Left ventricle myocardium inferior (tissue), 1 donor: Measurements from ENCODE around the gene KAT14. TPM values are rescaled to one million over a fixed set of nuclear protein-coding genes. Genes with fewer than 3 reads are reported as not detected.
A peak's percentile ranks its signal among the peaks of the same experiment; 100 is the strongest.
"Not testable (repeated sequence)": the region's sequence is repeated elsewhere in the genome, so short reads cannot be mapped to it uniquely, and the experiment has no call there.

Source experiments
- DNase-seq: peaks from one replicate; pipeline ENCODE4 v3.0.0-alpha.2; 2020
- H3K27ac ChIP-seq: fragments of 200-600 bp; replicated peaks from 2 replicates; pipeline ENCODE4 v1.8.0; 2021
- H3K27me3 ChIP-seq: fragments of 200-600 bp; 2 replicates; pipeline ENCODE4 v1.8.0; 2021; ENCODE audit warnings: low read depth
- H3K36me3 ChIP-seq: fragments of 200-600 bp; 2 replicates; pipeline ENCODE4 v1.8.0; 2021
- H3K4me1 ChIP-seq: fragments of 200-600 bp; 2 replicates; pipeline ENCODE4 v1.8.0; 2021
- H3K4me3 ChIP-seq: fragments of 200-600 bp; 2 replicates; pipeline ENCODE4 v1.8.0; 2021; ENCODE audit warnings: mild to moderate bottlenecking, moderate library complexity
- H3K9me3 ChIP-seq: fragments of 200-600 bp; replicated peaks from 2 replicates; pipeline ENCODE4 v1.8.0; 2021
- intact Hi-C: fragments of 100-400 bp; cut with micrococcal nuclease; formaldehyde crosslinking; loops from one replicate; pipeline ENCODE4 v1.11.0; 2022
- total RNA-seq: library from RNA; stranded (reverse); fragmentation: NEBNext Ultra II Directional; extraction: Animal tissue kit (Norgen Biotek cat#: 25700); gene quantifications from one replicate; pipeline ENCODE4 v1.2.1, GENCODE V29; 2021
- TF ChIP-seq, protein P1 (sequence below): fragments of 200-600 bp; IDR thresholded peaks from 2 replicates; pipeline ENCODE4 v1.8.0; 2021; ENCODE audit warnings: antibody characterized with exemption, mild to moderate bottlenecking, borderline replicate concordance
- donor health status: DM: no; HTN: yes; CAD: no; lungs with severe emphysema.

The KAT14 gene
- total RNA-seq, 1 donor from 2014 or later = 10.7 TPM

DNA sequence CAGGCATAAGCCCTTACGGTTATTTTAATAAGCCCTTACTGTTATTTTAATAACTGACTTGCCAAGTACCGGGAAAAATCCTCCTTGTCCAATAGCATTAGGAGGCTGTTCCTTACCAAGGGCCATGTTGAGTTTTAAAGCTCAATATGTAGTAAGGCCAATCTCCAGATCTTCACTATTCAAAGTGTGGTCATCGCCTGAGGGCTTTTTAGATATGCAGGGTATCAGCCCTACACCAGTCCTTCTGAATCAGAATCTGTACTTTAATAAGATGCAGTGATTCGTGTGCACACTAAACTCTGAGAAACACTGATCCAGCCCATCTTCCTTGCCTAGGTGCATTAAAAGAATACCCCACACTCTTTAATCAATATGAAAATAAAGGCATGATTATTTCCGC is 77.9 kb downstream of the KAT14 start:
- H3K27me3 ChIP-seq = no peaks in the 10 kb centered on the region
- no peaks in the 10 kb centered on the region for H3K4me1 ChIP-seq
- H3K36me3 ChIP-seq = no peaks in the 10 kb centered on the region
- no peak for DNase-seq
- no peak overlapping the region for H3K4me3 ChIP-seq
- no peaks in the 10 kb centered on the region for H3K9me3 ChIP-seq
- intact Hi-C loops = no loop called here
- H3K27ac ChIP-seq = no peak overlapping the region
- TF ChIP-seq, protein P1, sequence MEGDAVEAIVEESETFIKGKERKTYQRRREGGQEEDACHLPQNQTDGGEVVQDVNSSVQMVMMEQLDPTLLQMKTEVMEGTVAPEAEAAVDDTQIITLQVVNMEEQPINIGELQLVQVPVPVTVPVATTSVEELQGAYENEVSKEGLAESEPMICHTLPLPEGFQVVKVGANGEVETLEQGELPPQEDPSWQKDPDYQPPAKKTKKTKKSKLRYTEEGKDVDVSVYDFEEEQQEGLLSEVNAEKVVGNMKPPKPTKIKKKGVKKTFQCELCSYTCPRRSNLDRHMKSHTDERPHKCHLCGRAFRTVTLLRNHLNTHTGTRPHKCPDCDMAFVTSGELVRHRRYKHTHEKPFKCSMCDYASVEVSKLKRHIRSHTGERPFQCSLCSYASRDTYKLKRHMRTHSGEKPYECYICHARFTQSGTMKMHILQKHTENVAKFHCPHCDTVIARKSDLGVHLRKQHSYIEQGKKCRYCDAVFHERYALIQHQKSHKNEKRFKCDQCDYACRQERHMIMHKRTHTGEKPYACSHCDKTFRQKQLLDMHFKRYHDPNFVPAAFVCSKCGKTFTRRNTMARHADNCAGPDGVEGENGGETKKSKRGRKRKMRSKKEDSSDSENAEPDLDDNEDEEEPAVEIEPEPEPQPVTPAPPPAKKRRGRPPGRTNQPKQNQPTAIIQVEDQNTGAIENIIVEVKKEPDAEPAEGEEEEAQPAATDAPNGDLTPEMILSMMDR = no peak

DNA sequence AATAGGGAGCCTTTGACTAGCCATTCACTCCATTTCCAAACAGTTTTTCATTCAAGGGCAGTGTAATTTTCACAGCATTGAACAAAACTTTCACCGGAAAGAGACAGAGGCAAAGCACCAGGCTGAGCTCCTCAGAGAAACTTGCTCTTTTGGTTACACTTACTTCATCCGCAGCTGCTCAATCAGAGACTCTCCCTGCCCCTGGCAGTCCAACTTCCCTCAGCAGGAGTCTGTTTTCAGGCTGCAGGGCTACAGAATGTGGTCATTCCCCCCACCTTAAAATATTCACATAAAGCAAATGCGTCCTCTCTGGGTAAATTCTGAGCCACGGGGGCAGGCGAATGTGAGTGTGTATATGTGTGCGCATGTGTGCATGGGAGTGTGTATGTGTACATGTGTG is 80.6 kb downstream of the KAT14 start:
- Histone ChIP-seq H3K4me3 (no peak overlapping the region), H3K36me3 (no peaks in the 10 kb centered on the region), H3K9me3 (peaks cover 10% of the 10 kb centered on the region), H3K27me3 (no peaks in the 10 kb centered on the region), H3K27ac (no peak overlapping the region), H3K4me1 (no peaks in the 10 kb centered on the region)
- no peak for DNase-seq
- intact Hi-C loops = no loop called here
- TF ChIP-seq, protein P1 = no peak

DNA sequence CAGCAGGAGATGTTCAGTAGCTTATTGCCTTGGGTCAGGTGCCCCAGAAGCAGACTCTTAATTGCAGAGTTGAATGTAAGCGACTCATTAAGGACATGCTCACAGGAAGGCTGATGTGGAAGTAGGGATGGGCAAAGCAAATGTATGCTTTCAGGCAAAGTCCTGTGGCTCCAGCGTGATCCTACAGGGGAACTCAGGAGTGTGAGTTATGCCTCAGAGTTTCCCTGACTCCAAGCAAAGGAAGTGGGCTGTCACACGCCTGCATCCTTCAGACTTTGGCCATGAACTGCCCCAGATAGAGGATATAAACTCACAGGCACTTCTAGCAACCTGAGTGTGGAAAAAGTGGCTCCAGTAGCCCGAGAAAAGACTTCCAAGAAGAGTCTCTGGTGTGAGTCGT is 85.7 kb downstream of the KAT14 start:
- Histone ChIP-seq H3K4me1 (peaks cover 15% of the 10 kb centered on the region), H3K36me3 (no peaks in the 10 kb centered on the region), H3K9me3 (peaks cover 14% of the 10 kb centered on the region), H3K27ac (no peak overlapping the region), H3K4me3 (no peak overlapping the region), H3K27me3 (no peaks in the 10 kb centered on the region)
- intact Hi-C loops = no loop called here
- TF ChIP-seq, protein P1 = no peak
- no peak for DNase-seq

DNA sequence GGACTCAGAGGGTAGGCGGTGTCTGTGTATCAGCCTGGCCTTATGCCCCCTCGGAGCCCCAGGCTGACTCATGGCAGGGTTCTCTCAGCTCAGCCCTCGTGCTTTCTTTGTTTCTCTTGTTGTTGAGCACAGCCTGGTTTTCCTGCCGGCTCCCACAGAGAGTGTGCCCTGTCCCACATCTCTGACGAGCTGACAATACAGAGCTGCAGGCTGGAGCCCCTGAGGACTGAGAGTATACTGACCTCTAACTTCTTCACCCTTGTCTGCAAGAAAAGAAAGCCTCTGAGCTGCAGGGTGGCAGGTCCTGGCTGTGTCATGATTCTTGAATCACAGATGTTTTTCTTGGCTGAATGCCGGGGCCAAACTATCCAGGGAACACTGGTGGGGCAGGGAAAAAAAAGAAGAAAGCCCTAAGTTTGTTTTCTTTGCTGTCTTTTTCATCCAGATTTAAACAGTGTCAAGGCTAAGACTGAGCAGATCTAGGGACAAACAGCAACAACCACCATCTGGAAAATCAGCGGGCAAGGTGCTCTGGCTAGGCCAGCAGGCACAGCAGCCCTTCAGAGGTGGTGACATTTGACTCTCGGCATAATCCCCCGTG is 87.4 kb downstream of the KAT14 start:
- intact Hi-C loops = no loop called here
- H3K9me3 ChIP-seq = peaks cover 14% of the 10 kb centered on the region
- DNase-seq = peak; percentile 34
- H3K36me3 ChIP-seq = no peaks in the 10 kb centered on the region
- peaks cover 15% of the 10 kb centered on the region for H3K4me1 ChIP-seq
- H3K4me3 ChIP-seq = no peak overlapping the region
- H3K27me3 ChIP-seq = no peaks in the 10 kb centered on the region
- TF ChIP-seq, protein P1 = no peak
- no peak overlapping the region for H3K27ac ChIP-seq

DNA sequence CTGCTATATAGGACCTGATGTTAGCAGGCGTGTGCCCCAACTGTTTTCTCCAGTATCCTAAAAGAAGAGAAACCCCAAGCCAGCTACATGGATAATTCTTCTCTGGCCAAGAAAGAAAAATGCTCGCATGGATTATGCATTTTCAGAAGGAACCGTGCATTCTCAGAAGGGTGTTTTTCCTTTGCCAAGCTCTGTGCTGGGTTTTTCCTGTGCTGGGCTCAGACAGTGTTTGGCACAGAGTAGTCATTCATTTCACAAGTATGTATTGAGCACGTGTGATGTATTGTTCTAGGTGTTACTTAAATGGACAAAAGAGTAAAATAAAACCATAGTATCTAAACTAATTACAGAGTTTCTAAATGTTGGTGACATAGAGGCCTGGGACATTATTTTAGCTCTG is 88.0 kb downstream of the KAT14 start:
- H3K4me1 ChIP-seq = peaks cover 15% of the 10 kb centered on the region
- TF ChIP-seq, protein P1 = no peak
- H3K4me3 ChIP-seq = no peak overlapping the region
- intact Hi-C loops = no loop called here
- H3K36me3 ChIP-seq = no peaks in the 10 kb centered on the region
- H3K9me3 ChIP-seq = peaks cover 14% of the 10 kb centered on the region
- H3K27ac ChIP-seq = no peak overlapping the region
- no peak for DNase-seq
- no peaks in the 10 kb centered on the region for H3K27me3 ChIP-seq

DNA sequence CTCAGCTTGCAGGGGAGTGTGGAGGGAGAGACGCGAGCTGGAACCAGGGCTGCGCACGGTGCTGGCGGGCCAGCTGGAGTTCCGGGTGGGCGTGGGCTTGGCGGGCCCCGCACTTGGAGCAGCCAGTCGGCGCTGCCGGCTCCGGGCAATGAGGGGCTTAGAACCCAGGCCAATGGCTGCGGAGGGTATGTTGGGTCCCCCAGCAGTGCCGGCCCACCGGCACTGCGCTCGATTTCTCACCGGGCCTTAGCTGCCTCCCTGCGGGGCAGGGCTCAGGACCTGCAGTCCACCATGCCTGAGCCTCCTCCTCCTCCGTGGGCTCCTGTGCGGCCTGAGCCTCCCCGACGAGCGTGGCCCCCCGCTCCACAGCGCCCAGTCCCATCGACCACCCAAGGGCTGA is 89.1 kb downstream of the KAT14 start:
- Histone ChIP-seq H3K4me1 (peaks cover 15% of the 10 kb centered on the region), H3K9me3 (peaks cover 14% of the 10 kb centered on the region)
- H3K36me3 ChIP-seq, intact Hi-C loops, DNase-seq, H3K27ac ChIP-seq, H3K27me3 ChIP-seq, H3K4me3 ChIP-seq: not testable (repeated sequence)
